C4-2B (cell line): ENCODE results near the gene RHOF.

ENCODE experiments used
- CTCF ChIP-seq: fragments of 450-650 bp; conservative IDR thresholded peaks from 2 replicates; pipeline ENCODE4 v1.5.1; 2017; ENCODE audit warnings: mild to moderate bottlenecking
- ZFX ChIP-seq: fragments of 450-650 bp; IDR thresholded peaks from 2 replicates; pipeline ENCODE4 v1.6.1; 2017

- TF ChIP-seq CTCF (no peak), ZFX (no peak)
Measured at GRCh38 chr12:121817648-121818043, 24.2 kb upstream of the RHOF start.
